GM19023 (cell line): ENCODE results near the gene NPC1L1.

ENCODE experiments used
- ATAC-seq: cut with Tn5 transposase; IDR thresholded peaks from one replicate; pipeline ENCODE4 v1.9.1; 2021; ENCODE audit warnings: mild to moderate bottlenecking, moderate library complexity; ENCODE audit not compliant: unreplicated experiment

Gene NPC1L1

DNA sequence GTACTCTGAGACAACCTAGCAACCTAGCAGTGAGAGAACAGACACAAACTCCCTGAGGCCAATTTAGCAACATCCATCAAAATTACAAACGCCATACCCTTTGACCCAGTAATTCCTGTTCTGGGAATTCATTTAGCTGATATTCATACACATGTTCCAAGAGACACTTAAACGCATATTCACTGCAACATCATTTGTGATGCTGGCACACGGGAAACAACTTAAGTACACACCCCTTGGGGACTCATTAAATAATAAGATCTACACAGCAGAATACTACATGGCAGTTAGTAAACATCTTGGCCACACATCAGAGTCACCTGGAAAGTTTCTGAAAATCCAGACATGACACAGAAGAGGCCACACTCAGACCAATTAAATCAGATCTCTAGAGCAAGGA lies 68.3 kb downstream of the NPC1L1 start:
- no peak for ATAC-seq

DNA sequence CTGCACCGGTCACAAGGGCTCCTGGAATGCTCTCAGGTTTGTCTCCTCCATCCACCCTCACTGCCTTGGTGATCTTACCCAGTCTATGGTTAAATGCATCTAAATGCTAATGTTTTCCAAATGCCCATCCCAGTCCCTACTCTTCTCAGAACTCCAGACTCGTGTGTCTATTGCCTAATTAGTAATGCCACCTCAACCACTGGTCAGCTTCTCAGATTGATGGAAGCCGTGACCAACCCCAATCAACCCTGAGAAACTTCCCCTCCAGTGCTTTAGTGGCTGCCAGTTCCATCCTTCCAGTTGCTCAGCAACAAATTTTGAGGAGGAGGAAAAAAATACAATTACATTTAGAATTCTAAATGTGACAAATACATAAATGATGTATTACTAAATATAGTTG lies 69.3 kb downstream of the NPC1L1 start:
- no peak for ATAC-seq

DNA sequence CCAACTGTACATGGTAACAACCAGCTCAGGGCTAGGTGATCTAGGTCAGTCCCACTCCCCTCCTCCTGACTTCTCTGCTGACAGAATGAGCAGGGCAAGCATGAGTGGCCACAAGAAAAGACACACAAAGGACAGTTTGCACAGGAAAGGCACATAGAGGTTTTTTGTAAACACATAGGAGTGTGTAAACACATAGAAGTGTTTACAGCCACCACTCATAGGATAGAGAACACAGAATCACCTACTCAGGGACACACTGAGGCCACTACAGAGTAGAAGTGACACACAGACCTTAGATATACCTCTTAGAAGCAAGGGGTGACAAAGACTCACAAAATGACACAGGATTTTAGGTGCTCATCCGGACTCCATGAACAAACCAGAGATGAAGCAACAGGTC lies 69.7 kb downstream of the NPC1L1 start:
- no peak for ATAC-seq

DNA sequence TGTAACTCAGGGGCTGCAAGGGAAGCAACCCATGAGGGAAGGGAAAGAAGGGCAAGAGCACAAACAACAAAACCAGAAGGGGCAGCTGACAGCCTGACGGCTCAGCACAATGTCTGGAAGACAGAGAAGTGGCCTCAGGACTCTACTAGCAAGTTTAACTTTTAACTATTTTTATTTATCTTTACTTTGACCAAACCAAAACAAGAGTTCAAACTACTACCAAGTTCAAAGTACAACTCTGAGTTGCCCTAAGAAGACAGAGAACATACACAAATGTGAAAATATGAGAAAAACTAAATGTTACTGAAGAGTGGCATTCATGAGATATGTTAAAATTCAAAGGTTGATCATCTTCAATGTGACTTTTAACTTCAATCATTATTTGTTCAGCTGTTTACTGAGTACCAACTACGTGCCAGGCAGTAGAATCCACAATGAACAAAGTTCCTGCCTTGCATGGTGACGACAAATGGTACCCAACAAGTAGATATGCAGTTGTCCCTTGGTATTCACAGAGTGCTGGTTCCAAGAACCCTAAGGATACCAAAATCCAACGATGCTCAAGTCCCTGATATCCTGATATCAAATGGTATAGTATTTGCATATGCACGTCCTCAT lies 70.4 kb downstream of the NPC1L1 start:
- ATAC-seq = no peak

DNA sequence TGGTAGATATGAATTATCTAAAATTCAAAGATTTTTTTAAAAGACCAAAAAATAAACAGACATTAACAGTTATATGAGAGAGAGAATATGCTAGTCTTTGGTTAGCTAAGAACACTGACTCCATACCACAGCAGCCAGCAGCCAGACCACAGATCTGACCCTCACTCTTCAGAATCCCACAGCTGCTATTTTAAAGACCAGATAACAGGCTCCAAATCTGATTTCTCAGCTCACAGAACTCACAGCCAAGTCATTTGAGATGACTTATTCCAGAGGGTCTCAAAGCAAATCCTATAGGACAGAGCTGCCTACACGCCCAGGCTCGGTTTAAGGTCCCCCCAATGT lies 71.0 kb downstream of the NPC1L1 start:
- ATAC-seq = no peak

DNA sequence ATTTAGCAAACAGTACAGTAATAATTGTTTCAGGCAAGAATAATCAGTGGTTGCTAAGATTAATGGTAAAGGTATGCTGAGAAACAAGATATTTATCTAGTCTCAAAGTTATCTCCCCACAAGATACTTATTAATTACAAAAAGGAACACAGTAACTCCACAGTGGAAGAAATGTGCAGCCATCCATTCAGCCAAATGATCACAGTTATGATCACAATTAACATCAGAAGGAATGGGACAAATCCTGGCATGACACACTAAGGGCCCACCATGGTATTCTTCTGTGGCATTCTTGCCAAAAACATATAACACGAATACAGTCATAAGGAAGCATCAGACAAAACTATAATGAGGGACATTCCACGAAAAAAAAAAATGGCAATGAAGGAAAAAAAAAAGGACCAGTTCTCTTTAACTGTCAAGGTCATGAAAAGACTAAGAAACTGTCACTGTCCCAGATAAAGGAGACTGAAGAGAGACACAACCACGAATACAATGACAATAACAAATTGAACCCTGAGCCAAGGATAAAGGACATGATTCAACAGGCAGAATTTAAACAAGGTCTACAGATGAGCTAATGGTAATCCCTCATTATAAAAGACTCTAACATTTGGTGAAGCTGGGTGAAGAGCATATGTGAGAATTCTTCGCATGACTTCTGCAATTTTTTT lies 71.5 kb downstream of the NPC1L1 start:
- ATAC-seq = no peak

DNA sequence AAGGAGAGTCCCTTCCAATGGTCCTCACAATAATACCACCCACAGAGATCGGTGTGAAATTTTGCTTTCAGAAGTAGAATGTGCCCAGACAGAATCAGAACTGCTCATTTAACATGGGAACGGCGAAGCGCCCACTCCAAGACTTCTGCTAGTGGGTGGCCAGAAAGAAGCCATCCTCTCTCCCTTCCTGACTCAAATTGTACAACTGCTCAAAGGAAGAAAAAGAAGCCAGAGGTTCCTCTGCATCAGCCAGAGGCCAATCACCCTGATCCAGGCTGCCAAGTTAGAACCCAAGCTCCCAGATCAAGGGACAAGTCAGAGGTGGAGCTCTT lies 73.9 kb downstream of the NPC1L1 start:
- ATAC-seq = no peak

DNA sequence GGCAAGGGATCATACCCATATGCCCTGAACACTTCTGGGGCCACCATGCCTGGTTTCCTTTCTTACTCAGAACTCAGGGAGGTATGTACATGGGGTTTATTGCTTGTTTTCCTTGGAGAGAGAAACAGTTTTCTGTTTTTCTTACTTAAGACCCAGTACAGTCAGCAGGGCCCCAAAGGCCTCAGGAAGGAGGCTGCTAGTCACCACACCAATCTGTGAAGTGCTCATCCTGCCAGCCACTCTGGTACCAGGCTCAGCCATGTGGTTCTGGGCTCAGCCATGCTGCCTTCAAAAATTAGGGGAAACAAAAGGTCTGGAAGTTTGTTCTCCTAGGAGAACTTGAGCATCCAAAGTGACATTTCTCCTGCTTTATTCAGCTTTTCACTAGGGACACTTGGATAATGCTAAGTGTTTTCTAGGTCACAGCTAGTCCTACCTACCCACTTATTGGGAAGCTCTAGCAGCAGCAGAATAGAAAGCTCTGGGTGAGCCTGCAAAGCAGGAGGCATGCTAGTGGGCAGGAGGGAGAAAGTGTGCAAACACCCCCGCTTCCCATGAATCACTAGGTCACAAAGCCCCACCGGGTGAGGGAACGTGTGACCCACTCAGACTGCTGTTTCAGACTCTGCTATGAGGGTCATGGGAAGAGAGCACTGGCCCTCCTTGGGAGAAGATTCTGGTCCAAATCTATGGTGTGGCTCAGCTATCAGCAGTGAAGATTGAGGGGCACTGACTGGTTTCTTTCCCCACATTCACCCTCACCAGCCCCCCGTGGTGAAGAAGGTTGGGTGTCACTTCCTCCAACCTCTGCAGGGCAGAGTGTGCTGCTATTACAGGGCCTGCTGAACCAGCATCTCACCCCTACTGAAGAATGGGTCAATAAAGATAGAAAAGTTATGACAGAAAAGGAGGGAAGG lies 74.6 kb downstream of the NPC1L1 start:
- ATAC-seq = no peak

DNA sequence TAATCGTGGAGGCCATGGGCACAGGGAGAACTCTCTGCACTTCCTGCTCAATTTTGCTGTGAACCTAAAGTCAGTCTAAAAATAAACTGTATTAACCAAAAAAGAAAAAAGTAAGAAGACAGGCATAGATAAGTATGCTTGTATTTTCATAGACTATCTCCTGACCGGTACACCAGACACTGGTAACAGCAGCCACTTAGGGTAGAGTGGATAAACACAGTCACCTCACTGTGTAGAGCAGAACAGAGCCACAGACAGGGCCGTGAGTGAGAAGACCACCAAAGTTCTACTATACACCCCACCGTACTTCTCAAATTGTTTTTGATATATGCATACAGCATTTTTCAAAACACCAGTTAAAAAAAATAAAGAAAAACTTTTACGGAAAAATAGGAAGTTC lies 75.6 kb downstream of the NPC1L1 start:
- no peak for ATAC-seq

DNA sequence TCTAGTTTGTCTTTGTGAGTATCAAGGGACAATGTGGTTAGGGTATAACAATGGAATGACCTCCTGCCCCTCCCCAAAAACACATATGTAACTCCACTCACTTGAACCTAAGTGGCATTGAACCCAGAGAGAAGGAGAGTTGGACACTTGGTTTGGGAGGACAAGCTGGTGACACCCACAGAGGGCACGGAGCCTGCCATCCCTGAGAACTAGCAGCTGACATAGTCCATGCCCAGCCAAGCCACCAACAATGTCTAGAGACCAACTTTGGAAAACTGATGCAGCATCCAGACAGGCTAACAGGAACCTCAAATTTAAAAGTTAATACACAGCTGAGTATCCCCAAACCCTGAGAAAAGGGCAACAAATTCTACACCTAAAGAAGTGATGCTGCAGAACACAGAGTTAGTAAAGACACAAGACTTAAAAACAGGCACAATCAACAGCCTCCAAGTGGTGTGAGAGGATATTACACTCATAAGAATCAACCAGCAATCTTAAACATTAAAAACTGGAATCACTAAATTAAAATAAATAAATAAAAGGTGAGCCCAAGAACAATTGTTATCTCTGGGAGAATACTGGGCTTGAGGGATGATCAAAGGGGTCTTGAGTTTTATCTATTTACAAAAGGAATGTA lies 77.8 kb downstream of the NPC1L1 start:
- ATAC-seq = no peak
